ENCODE data around the gene STAT5A.
"Not testable (repeated sequence)": the region's sequence is repeated elsewhere in the genome, so short reads cannot be mapped to it uniquely, and the experiment has no call there.

DNA sequence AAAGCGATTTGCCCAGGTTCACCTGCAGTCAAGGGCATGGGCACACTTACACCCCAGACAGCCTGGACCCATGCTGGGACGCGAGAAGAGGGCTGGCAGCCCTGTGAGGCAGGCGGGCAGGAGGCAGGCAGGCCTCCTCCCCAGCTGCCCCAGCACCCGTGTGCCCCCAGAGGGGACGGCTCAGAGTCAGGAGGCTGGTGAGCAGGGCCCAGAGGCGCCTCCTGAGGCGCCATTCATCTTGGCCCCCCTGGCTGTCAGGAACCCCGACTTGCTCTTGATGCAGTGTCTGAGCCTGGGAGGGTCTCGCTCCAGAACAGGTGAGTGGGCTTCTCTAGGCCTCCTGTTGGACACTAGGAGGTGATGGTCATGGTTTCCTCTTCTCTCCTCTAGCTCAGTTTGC, 11.1 kb downstream of the STAT5A start:
- TF ChIP-seq, protein P1, sequence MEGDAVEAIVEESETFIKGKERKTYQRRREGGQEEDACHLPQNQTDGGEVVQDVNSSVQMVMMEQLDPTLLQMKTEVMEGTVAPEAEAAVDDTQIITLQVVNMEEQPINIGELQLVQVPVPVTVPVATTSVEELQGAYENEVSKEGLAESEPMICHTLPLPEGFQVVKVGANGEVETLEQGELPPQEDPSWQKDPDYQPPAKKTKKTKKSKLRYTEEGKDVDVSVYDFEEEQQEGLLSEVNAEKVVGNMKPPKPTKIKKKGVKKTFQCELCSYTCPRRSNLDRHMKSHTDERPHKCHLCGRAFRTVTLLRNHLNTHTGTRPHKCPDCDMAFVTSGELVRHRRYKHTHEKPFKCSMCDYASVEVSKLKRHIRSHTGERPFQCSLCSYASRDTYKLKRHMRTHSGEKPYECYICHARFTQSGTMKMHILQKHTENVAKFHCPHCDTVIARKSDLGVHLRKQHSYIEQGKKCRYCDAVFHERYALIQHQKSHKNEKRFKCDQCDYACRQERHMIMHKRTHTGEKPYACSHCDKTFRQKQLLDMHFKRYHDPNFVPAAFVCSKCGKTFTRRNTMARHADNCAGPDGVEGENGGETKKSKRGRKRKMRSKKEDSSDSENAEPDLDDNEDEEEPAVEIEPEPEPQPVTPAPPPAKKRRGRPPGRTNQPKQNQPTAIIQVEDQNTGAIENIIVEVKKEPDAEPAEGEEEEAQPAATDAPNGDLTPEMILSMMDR (conservative IDR thresholded peaks at IDR 0.05) = not testable (repeated sequence)
- not testable (repeated sequence) for TF ChIP-seq EZH2 (IDR thresholded peaks at IDR 0.05; ENCODE audit: low read depth)

Data from PC-9 (cell line).